Stimulated activated CD4-positive, alpha-beta T cell treated with anti-CD3 and anti-CD28 coated beads, Interleukin-12 subunit alpha, Interleukin-12 subunit beta, amount 100 ng/mL, for 48 hours (primary cell): ENCODE measurements around the gene SGTA.

Experiments used
- DNase-seq, 3 donors: peaks; one replicate each; pipeline ENCODE4 v3.0.0-alpha.2; 2020; ENCODE audit warnings: low read depth in 2 of 3, low spot score in 1 of 3

SGTA gene

DNA sequence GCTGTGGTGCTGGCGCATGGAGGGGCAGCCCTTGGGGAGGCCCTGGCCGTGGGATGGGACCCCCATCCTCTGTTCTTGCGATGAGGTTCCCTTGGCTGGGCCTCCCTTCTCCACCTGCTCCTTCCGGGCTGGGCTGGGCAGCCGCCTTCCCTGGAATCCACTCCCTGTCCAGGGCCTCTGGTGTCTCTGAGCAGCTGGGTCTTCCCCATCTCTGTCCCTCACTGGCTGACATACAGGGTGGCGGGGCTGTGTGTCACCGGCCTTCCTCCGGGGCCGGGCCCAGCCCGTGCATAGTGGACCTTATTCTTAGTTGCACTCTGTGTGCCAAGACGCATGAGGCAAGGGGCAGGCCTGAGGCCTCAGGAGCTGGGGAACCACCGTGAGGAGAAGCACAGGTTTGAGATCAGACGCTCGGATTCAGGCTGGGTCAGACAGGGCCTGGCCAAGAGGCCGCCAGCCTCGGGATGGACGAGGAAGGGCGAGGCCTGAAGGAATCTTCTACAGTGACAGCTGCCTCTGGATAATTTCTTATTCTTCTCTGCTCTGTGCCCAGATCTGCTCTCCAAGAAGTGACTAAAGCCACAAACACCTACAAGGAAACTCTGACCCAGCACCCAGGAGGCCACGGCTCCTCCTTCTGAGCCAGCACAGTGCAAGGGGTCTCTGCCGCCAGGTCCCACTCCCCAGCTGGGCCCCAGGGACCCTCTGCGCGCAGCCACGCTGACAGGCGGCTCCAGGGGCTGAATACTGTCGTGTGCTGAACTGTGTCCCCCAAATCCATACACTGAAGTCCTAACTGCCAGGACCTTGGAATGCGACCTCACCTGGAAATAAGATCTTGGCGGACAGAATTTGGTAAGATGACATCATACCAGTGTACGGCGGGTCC, 11.0 kb downstream of the SGTA start:
- DNase-seq = no peak

DNA sequence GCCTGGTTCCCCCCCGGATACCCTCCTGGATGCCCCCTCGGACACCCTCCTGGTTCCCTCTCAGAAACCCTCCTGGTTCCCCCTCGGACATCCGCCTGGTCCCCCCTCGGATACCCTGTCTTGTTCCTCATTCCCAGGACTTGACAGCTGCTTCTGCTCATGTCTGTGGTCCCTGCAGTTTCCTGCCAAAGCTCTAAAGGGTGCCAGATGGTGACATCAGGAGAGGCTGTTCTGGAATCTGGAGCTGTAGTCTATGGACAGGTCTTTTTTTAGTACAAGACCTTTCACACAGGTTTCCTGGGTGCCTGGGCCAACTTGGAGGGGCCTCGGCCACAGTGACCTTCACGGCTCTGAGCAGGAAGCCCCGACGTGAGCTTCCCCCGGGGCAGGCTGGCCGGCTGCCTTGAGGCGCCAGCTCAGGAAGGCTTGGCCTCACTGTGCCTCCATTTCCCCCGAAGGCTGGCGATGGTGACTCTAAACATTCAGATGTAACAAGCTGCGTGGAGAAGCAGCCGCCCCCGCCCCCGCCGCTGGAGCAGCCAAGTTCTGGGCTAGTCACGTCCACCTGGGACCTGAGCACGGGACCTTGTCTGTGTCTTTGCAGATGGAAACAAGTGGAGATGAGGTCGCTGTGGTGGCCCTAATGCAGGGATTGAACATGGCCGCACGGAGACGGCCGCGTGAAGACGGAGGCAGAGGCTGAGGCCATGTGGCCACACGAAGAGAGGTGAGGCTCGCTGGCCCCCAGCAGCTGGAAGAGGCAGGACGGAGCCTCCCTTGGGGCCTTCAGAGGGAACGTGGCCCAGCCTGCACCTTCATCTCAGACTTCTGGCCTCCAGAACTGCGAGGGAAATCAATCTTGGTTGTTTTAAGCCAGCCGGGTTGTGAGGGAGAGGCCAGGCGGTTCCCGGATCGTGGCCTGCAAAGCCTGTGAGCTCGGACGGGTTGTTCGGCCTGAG, 12.7 kb downstream of the SGTA start:
- no peak for DNase-seq

DNA sequence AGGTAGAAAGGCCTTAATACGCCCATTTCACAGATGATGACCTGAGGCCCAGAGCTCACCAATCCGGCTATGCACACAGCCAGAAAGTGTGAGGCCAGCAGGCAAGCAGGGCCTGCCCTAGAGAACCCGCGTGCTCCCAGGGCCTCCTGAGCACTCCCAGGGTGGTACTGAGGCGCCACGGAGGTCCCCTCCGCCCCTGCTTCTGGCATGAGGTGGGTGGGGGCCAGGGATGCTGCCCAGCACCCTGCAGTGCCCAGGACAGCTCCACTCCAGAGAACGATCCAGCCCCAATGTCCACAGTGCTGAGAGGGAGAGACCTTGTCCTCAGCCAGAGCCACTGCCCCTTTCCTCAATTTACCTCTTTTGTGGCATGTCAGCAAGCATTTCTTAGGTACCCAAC, 13.9 kb downstream of the SGTA start:
- no peak for DNase-seq

DNA sequence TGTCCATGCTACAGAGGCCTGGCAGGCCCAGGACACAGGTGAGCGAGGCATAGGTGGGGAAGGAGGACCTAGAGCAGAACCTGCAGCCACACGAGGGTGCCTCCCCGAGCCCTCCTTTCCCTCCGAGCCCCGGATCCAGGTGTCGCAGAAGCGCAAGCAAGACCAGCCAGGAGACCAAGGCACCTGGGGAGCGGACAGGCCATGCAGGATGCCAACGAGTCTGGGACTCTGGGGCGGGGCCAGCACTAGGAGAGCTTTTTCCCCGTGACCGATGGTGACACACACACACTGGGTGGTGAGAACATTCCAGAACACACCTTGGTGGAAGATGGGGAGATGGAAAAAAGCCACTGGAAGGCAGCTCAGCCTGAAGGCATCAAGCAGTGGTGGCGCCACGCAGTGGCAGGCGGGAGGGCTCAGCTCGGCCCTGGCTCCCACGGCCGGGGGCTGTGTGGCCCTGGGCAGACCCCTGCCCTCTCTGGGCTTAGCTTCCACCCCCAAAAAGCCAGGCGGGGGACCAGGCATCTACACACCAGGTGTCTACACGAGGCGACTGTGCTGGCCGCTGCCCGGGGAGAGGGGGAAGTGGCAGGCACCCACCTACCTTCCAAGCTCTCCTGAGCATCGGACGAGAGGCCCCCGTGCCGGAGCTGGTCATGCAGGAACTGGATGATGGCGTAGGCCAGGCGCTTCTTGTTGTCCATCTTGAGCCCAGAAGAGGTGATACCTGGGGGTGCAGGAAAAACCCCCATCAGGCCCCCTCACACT, 14.5 kb downstream of the SGTA start:
- no peak for DNase-seq

DNA sequence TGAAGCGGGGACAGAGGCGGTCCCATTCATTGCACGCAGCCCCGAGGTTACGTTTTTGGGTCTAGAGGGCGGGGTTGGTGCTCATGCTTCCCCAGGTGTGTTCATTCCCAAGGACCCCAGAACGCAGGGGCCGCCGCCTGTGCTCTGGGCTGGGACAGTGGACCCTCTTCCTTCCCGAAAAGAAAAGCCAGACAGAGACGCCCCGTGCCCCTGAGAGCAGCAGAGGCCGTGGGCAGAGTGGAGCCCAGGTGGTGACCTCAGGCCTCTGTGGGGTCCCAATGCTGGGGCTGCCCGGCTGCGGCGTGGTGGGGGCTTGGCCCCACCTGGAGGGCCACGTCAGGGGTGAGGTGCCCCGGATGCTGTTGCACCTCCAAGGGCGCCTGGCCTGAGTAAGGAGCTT, 15.4 kb downstream of the SGTA start:
- no peak for DNase-seq

DNA sequence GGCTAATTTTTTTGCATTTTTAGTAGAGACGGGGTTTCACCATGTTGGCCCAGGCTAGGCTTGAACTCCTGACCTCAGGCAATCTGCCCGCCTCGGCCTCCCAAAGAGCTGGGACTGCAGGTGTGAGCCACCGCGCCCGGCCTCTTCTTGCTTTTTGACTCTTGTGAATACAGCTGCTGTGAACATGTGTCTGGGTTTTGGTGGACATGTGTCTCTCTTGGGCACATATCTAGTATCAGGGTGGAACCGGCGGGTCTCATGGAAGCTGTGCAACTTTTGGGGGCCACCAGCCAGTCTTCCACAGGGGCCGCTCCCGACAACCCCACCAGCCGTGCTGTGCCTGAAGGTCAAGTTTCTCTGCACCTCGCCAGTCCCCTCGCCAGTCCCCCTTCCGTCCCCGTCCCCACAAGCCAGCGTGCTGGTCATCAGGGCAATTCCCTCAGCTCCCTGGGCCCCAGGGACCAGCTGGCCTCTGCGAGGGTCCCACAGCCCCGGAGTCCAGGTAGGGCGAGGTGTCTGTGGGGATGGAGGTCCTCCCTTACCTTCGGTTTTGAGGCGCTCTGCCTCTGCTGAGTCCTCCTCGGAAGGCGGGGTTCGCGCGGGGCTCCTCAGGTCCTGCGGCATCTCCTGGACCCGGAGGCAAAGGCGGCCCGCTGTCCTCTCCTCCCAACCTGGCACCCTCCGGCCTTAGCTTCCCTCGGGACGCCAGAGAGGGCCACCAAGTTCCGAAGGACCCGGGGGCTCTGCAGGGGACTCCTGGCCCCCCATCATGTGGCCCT, 16.3 kb downstream of the SGTA start:
- DNase-seq = no peak

DNA sequence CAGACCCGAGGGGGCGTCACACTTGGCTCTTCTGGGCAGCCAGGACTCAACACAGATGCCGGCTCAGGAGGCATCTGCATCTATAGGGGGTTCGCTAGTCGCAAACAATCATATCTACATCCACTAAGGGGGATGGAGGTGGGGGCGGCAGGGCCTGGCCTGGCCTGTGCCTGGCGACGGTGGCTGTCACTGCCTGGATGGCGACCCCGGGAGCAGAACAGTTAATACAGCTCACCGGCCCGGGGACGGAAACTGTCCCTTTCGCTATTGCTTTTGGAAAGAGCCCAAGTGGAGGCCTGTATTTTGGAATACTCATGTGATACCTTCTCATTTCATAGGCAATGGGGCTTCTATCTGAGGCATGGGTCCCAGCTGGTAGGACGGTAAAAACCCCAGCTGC, 17.7 kb downstream of the SGTA start:
- DNase-seq = no peak

DNA sequence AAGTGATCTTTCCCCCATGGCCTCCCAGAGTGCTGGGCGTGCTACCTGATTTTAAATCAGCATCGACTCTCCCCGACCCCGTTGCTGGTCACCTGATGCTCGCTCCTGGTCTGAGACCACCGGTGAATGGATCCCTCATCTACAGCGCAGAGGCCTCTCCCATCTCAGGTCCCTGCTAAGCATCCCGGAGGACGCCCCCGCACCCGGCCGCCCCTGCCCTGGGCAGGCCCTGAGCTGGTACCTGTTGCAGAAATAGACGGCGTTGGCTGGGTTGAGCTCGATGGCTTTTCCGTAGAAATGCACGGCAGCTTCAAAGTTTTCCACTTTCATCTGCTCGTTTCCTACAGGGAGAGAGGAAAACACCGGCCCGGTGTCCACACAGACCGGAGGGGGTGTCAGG, 18.1 kb downstream of the SGTA start:
- DNase-seq = no peak

DNA sequence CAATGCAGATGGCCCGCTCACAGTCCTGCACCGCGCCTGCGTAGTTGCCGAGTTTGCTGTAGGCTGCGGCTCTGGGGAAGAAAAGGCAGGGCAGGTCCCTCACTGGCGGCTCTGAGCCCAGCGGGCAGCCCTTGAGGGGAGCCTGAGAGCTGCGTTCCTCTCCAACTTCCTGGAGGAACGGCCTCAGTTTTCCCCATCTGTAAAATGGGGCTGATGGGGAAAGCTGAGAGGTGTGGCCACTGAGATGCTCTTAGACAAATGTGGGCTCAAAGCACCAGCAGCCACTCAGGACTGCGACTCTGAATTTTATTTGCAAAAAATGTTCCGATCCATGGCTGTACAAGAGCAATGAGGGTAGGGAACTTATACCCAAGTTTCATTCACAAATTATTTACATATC, 19.4 kb downstream of the SGTA start:
- DNase-seq = no peak

DNA sequence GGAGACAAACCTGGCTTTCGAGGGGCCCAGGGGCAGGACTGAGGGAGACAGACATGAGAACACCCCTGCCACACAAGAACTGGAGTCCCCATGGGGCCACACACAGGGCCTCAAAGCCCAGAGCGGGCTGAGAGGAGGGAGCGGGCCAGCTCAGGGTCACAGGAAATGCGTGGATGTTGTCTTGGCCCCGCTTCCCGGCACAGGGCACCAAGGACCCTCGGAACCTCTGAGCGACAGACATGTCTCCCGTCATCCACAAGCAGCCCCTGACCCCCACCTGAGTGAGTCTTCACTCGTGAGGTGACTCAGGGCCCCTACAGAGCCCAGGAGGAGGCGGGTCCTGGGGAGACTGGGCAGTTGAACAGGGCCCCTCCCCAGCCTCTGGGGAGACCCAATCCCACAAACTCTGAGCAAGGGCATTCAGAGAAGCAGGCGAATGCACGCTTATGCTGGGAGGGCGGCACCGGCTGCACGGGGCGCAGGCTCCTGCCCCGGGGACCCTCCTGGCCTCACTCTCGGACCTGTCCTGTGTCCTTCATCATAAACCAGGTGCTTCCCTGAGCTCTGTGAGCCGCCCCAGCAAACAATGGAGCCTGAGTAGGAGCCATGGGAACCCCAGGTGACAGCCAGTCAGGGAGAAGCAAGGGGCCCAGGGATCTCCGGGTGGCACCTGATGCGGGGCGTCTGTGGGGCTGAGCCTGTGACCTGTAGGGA, 20.1 kb downstream of the SGTA start:
- no peak for DNase-seq

DNA sequence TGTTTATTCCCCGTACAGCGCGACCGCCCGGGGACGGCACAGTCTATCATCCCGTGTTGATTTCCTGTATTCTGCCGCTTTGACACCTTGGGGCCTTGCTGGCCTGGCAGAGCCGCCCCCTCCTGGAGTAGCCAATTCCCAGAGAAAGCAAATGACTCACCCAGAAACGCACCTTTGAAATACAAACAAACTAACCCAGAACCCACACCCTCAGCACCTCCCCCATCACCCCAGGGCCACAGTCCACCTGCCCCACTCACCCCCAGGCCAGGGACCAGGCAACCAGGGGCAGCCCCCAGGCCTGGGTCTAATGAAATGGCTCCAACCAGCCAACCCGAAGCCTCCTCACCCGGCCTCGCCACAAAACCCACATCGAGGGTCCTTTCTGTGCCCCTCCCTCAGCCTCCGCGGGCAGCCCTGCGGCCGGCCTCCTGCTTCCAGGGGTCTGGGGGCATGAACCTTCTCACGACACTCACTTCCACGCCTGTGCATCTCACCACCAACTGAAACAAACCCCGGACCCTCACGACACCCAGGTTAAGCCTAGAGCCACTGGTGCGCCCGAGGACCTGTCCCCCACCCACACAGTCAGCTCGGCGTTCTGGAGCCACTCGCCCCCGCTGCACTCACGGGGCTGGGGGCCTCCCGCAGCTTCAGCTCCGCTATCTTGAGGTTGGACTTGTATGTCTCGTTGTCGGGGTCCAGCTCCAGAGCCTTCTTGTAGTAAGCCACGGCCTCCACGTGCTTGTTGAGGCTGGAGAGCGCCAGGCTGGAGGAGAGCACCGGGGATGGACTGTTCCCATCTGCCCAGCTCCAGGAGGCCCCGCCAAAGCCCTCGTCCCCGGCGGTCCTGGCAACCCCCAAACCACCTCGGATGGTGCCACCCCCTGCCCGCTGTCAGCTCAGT, 20.9 kb downstream of the SGTA start:
- no peak for DNase-seq

DNA sequence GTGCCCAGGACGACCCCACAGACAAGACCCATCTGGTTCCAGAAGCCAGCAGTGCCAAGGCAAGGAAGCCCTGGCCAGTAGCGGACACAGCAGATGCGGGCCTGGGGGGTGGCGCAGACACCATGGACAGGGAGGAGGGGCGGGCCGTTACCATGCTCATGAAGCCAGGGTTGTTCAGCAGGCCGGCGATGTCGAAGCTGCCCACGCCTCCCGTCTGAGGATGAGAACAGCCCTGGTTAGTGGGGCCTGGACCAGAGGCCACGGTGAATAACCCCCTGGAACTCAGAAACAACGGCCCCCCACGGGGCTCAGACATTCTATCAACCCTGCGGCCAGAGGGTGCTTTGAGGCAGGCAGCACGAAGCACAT, 21.8 kb downstream of the SGTA start:
- no peak for DNase-seq

DNA sequence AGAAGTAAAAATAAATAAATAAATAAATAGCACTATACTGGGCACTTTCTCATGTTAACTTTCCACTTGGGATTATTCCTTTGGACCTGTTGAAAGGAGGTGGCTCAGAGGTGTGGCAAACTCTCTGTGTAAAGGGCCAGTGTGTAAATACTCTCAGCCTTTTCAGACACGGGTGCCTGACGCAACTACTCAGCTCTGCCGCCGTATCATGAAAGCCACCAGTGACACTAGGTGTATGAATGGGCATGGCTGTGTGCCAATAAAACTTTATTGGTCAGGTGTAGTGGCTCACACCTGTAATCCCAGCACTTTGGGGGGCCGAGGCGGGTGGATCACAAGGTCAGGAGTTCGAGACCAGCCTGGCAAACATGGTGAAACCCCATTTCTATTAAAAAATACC, 23.1 kb downstream of the SGTA start:
- DNase-seq = no peak

DNA sequence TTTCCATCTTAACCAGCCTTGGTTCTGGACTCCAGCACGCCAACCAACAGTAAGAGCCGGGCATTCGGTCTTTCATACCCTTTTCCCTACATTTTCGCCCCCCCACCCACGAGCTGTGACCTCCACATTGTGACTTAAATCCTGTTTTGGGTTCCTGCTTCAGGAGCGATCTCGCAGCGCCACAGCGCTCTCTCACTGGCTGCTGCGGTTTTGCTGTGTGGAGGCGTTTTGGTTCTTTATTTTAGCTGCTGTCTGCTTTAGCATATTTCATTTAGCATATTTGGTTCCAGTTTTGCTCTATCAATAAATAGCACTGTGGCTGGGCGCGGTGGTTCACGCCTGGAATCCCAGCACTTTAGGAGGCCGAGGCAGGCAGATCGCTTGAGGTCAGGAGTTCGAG, 23.7 kb downstream of the SGTA start:
- no peak for DNase-seq

DNA sequence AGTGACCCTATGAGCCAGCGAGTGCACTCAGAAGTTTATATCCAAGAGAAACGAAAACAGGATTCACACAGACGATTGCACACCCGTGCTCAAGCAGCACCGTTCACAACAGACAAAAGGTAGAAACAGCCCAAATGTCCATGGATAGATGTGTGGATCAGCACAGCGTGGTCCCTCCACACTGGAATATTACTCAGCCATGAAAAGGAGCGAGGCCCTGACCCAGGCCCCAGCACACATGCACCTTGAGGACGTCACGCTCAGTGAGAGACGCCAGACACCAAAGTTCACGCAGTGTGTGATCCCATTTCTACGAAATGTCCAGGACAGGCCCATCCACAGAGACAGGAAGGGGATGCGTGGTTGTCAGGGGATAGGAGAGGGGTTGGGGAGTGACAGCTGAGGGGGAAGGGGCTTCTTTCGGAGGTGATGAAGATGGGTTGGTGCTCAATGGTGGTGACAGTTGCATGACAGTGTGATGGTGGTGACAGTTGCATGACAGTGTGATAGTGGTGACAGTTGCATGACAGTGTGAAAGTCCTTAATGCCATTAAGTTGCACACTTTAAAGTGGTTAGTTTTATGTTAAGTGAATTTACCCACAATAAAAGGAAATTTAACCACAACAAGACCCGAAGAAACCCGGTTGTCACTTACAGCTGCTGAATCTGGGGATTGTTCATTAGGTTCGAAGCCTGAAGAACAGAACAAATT, 24.3 kb downstream of the SGTA start:
- DNase-seq = no peak

DNA sequence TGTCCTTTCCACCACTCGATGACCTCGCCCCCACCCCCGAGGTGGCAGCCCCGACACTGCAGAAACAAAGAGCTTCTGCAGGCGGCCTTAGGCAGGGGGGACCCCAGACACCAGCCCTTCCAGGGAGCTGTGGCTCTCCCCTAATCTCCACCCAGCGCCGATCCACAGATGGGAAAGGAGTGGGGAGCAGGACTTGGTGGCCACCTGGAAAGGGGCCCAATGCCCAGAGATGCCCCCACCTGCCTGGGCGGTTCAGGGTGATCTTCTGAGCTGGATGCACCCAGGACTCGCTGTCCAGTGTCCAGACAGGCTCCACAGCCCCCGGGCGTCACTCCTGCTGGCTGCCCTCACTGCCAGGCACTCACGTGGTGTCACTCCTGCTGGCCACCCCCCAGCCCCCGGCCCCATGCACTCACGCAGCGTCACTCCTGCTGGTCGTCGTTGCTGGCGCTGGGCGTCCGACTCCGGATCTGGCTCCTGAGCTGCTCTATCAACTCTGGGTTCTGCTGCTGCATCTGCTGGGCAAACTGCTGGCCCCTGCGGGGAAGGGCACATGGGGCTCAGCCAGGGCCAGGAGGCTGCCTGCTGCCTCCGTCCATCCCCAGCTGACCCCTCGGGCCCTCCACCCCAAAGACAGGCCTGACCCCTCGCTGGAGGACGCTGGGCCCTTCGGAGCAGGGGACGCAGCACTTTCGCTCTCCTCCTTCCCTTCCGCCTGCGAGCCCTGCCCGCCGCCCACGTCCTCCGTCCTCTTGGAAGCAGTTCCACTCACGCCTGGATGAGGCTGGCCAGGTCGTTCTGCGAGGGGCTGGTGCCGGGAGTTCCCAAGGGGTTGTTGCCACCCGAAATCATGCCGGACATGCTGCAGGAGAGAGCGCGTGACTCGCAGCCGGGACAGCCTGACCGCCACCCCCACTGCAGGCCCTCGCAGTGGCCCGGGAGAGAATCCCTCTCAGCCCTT, 25.9 kb downstream of the SGTA start:
- no peak for DNase-seq

DNA sequence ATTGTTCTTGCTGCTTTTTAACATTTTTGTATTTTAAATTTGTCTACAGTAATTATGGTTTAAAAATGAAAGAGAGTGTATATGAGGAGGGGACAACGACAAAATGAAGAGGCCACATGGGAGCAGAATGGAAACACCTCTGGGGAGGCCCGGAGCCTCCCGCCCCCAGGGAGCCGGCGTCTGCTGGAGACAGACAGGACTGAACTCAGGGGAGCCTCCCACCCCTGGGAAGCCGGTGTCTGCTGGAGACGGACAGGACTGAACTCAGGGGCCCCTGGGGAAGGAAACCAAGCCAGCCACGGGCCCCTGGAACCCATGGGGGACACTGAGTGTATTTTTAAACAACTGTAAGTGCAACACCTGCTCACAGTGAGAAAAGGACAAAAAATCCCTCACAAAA, 26.6 kb downstream of the SGTA start:
- no peak for DNase-seq
